Activated naive CD4-positive, alpha-beta T cell treated with anti-CD3 and anti-CD28 coated beads, Interleukin-2, amount 50 U/mL, for 24 hours (primary cell): ENCODE measurements around the gene FATE1.

ENCODE experiments used
- H3K27ac Mint-ChIP-seq: one replicate; pipeline ENCODE4 v1.8.0; 2021; ENCODE audit warnings: mild to moderate bottlenecking, mixed read lengths
- H3K27me3 Mint-ChIP-seq: one replicate; pipeline ENCODE4 v1.8.0; 2021; ENCODE audit warnings: mixed read lengths
- H3K36me3 Mint-ChIP-seq: one replicate; pipeline ENCODE4 v1.8.0; 2021; ENCODE audit warnings: mixed read lengths
- H3K4me1 Mint-ChIP-seq: one replicate; pipeline ENCODE4 v1.8.0; 2021; ENCODE audit warnings: mixed read lengths
- H3K4me3 Mint-ChIP-seq: one replicate; pipeline ENCODE4 v1.8.0; 2021; ENCODE audit warnings: mild to moderate bottlenecking, mixed read lengths
- H3K9me3 Mint-ChIP-seq: one replicate; pipeline ENCODE4 v1.8.0; 2021; ENCODE audit warnings: mixed read lengths

Gene FATE1

DNA sequence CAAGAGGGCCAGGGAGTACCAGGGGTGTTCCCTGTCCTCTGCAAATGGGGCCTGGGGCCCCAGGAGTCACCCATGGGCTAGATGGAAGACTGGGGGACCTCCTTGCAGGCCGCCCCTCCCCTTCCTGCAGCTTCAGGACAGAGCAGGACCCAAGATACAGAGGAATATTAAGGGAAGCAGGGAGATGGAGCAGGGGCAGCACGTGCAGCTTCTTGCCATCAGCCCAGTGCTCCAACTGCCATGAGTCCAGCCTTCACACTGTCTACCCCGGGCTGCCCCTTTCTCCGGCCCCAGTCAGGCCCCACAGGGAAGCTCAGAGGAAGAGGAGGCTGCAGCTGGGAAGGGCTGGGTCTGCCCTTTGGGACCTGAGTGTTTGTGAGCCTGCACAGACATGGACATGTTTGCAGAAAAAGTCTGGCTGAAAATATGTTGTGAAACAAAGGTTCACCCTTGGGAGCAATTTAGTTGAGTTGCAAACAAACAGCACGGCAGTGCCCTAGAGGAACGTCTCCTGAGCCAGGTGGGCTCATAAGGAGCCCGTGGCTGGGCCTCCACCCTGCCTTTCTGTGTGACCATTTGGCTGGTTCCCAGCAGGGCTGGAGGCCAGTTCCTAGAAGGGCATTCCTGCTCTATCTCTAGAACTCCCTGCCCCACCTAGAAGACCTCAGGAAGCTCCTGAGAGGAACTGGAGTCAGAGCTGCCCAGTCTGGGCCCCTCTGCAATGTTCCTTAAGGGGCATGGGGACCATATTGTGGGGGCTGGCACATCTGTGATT is 8.9 kb downstream of the FATE1 start:
- H3K9me3 Mint-ChIP-seq: no peaks in the 10 kb centered on the region
- H3K36me3 Mint-ChIP-seq: no peaks in the 10 kb centered on the region
- H3K4me1 Mint-ChIP-seq: no peaks in the 10 kb centered on the region
- H3K27me3 Mint-ChIP-seq: peaks cover 1% of the 10 kb centered on the region
- H3K27ac Mint-ChIP-seq: no peak overlapping the region
- no peak overlapping the region for H3K4me3 Mint-ChIP-seq

- Mint-ChIP-seq H3K27ac (no peak overlapping the region), H3K4me1 (no peaks in the 10 kb centered on the region), H3K9me3 (no peaks in the 10 kb centered on the region), H3K36me3 (no peaks in the 10 kb centered on the region), H3K4me3 (no peak overlapping the region), H3K27me3 (peaks cover 1% of the 10 kb centered on the region)
These were observed 9.4 kb downstream of the FATE1 start for GRCh38 chrX:151725338-151725614.

DNA sequence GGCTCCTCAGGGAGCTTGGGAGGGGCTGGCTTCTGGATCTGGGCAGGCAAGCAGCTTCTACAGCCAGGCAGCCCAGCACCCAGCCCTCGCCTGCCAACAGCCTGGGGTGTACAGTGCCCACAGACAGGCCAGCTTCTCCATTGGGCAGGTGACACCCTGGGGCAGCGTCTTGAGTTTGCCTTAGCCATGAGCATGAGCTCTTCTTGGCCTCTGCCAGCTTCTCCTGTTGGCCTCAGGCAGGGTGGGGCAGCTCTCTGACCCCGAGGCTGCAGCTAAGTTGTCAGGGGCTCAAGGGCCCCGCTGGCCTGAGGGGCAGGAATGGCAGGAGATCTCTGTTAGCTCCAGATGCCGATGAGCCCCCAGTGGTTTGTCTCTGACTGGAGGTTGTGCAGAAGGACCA is 10.9 kb downstream of the FATE1 start:
- Mint-ChIP-seq H3K27me3 (peaks cover 1% of the 10 kb centered on the region), H3K27ac (no peak overlapping the region), H3K4me1 (no peaks in the 10 kb centered on the region), H3K36me3 (no peaks in the 10 kb centered on the region), H3K9me3 (no peaks in the 10 kb centered on the region), H3K4me3 (no peak overlapping the region)

- no peaks in the 10 kb centered on the region for H3K4me1 Mint-ChIP-seq
- no peak overlapping the region for H3K4me3 Mint-ChIP-seq
- no peaks in the 10 kb centered on the region for H3K36me3 Mint-ChIP-seq
- no peaks in the 10 kb centered on the region for H3K9me3 Mint-ChIP-seq
- H3K27ac Mint-ChIP-seq: no peak overlapping the region
- peaks cover 1% of the 10 kb centered on the region for H3K27me3 Mint-ChIP-seq
These were observed 11.5 kb downstream of the FATE1 start for GRCh38 chrX:151727346-151727745.

GRCh38 chrX:151729056-151729725 is 13.4 kb downstream of the FATE1 start:
- no peaks in the 10 kb centered on the region for H3K4me1 Mint-ChIP-seq
- H3K4me3 Mint-ChIP-seq: no peak overlapping the region
- H3K27me3 Mint-ChIP-seq: peaks cover 1% of the 10 kb centered on the region
- no peaks in the 10 kb centered on the region for H3K9me3 Mint-ChIP-seq
- H3K36me3 Mint-ChIP-seq: no peaks in the 10 kb centered on the region
- H3K27ac Mint-ChIP-seq: no peak overlapping the region

DNA sequence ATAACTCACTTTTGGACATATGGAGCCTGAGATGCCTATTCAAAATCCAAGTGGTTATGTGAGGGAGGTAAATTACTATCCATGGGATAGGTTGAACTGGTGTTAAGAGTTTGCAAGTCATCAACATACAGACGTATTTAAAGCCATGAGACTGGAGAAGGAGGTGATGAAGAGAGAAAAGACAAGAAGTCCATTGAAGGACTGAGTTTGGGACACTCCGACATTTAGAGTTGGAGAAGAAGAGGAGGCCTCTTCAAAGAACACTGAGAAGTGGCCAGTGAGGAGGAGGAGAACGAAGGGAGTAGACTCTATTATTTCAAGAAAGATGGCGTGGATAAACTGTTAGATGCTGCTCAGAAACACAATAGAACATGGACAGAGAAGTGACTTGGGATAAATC is 18.6 kb downstream of the FATE1 start, which contains the start of gene CNGA2:
CNGA2 (plus strand) TSS at position 301 of the 400 bp plus-strand sequence. CDS start 3,738 bp downstream, outside the sequence.
- H3K9me3 Mint-ChIP-seq: no peaks in the 10 kb centered on the region
- H3K4me3 Mint-ChIP-seq: no peak within 1 kb of the TSS
- no peaks in the 10 kb centered on the region for H3K36me3 Mint-ChIP-seq
- no peak within 1 kb of the TSS for H3K27ac Mint-ChIP-seq
- H3K27me3 Mint-ChIP-seq: peaks cover 5% of the 10 kb centered on the region
- no peaks in the 10 kb centered on the region for H3K4me1 Mint-ChIP-seq

- Mint-ChIP-seq H3K4me3 (no peak overlapping the region), H3K27me3 (peaks cover 5% of the 10 kb centered on the region), H3K4me1 (no peaks in the 10 kb centered on the region), H3K36me3 (no peaks in the 10 kb centered on the region), H3K27ac (no peak overlapping the region), H3K9me3 (no peaks in the 10 kb centered on the region)
These were observed 19.4 kb downstream of the FATE1 start for GRCh38 chrX:151735219-151735618.

- no peak overlapping the region for H3K27ac Mint-ChIP-seq
- no peaks in the 10 kb centered on the region for H3K9me3 Mint-ChIP-seq
- H3K4me3 Mint-ChIP-seq: no peak overlapping the region
- no peaks in the 10 kb centered on the region for H3K36me3 Mint-ChIP-seq
- H3K4me1 Mint-ChIP-seq: no peaks in the 10 kb centered on the region
- H3K27me3 Mint-ChIP-seq: peaks cover 5% of the 10 kb centered on the region
These were observed 20.9 kb downstream of the FATE1 start for GRCh38 chrX:151736685-151737084.

DNA sequence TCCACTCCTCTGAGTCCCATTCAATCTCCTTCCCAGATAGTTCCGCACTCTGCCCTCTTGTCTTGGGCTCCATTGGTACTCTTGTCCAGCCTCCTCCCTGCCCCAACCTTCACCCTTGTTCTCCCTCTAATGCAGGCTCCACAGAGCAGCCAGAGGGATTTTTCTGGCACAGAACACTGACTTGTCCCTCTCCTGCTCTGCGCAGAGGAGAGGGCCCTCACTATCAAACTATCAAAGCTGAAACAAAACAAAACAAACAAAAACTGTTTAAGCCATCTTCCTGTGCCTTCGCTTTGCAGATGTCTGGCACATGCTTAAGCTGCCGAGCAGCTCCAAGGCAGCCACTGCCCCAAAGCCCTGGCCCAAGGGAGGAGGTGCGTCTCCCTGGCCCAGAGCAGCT is 21.7 kb downstream of the FATE1 start:
- Mint-ChIP-seq H3K4me3 (no peak overlapping the region), H3K4me1 (no peaks in the 10 kb centered on the region), H3K9me3 (no peaks in the 10 kb centered on the region), H3K36me3 (no peaks in the 10 kb centered on the region), H3K27me3 (peaks cover 5% of the 10 kb centered on the region), H3K27ac (no peak overlapping the region)

GRCh38 chrX:151738751-151739150 is 22.9 kb downstream of the FATE1 start:
- no peak overlapping the region for H3K27ac Mint-ChIP-seq
- no peak overlapping the region for H3K4me3 Mint-ChIP-seq
- H3K9me3 Mint-ChIP-seq: no peaks in the 10 kb centered on the region
- H3K4me1 Mint-ChIP-seq: no peaks in the 10 kb centered on the region
- no peaks in the 10 kb centered on the region for H3K36me3 Mint-ChIP-seq
- H3K27me3 Mint-ChIP-seq: peaks cover 5% of the 10 kb centered on the region

DNA sequence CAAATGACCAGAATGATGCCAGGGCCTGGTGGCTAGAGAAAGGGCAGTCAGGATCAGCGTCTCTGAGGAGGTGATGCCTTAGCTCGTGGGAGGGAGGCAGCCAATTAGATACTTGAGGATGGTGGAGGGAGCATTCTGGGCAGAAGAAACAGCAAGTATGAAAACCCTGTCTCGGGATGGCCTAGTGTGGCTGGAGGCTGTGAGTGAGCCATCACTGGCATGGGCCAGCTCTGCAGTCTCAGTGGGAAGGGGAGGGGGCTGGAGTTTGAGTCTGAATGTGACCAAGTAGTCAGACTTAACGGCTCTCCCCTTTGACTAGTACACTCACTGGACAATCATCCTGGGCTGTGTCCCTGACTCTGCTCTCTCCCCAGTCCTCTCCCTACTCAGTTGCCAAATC is 25.8 kb downstream of the FATE1 start:
- Mint-ChIP-seq H3K27me3 (peaks cover 4% of the 10 kb centered on the region), H3K4me1 (no peaks in the 10 kb centered on the region), H3K4me3 (no peak overlapping the region), H3K27ac (no peak overlapping the region), H3K36me3 (no peaks in the 10 kb centered on the region), H3K9me3 (no peaks in the 10 kb centered on the region)

DNA sequence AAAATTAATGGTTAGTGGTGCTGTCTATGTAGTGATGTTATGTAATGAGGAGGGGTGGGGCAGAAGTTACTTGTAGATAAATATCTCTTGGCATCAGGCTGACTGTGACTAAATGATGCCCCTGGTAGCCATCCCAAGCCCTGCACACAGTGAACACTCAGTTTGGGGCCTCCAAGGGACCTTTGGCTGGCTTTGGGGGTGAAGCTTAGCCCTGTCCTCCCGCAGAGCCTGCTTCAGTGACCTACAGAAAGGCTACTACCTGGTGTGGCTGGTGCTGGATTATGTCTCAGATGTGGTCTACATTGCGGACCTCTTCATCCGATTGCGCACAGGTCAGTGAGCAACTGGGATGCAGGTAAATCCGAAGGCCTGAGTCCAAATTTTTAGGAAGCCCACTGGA is 26.5 kb downstream of the FATE1 start:
- no peak overlapping the region for H3K4me3 Mint-ChIP-seq
- H3K27ac Mint-ChIP-seq: no peak overlapping the region
- H3K36me3 Mint-ChIP-seq: no peaks in the 10 kb centered on the region
- peaks cover 2% of the 10 kb centered on the region for H3K27me3 Mint-ChIP-seq
- H3K4me1 Mint-ChIP-seq: no peaks in the 10 kb centered on the region
- H3K9me3 Mint-ChIP-seq: no peaks in the 10 kb centered on the region

DNA sequence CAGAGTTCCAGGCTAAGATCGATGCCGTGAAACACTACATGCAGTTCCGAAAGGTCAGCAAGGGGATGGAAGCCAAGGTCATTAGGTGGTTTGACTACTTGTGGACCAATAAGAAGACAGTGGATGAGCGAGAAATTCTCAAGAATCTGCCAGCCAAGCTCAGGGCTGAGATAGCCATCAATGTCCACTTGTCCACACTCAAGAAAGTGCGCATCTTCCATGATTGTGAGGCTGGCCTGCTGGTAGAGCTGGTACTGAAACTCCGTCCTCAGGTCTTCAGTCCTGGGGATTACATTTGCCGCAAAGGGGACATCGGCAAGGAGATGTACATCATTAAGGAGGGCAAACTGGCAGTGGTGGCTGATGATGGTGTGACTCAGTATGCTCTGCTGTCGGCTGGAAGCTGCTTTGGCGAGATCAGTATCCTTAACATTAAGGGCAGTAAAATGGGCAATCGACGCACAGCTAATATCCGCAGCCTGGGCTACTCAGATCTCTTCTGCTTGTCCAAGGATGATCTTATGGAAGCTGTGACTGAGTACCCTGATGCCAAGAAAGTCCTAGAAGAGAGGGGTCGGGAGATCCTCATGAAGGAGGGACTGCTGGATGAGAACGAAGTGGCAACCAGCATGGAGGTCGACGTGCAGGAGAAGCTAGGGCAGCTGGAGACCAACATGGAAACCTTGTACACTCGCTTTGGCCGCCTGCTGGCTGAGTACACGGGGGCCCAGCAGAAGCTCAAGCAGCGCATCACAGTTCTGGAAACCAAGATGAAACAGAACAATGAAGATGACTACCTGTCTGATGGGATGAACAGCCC is 28.0 kb downstream of the FATE1 start:
- Mint-ChIP-seq H3K4me3 (no peak overlapping the region), H3K27ac (no peak overlapping the region), H3K36me3 (no peaks in the 10 kb centered on the region), H3K9me3 (no peaks in the 10 kb centered on the region), H3K27me3 (no peaks in the 10 kb centered on the region), H3K4me1 (no peaks in the 10 kb centered on the region)

- H3K4me1 Mint-ChIP-seq: no peaks in the 10 kb centered on the region
- H3K36me3 Mint-ChIP-seq: no peaks in the 10 kb centered on the region
- no peak overlapping the region for H3K4me3 Mint-ChIP-seq
- peaks cover 1% of the 10 kb centered on the region for H3K27me3 Mint-ChIP-seq
- H3K27ac Mint-ChIP-seq: no peak overlapping the region
- no peaks in the 10 kb centered on the region for H3K9me3 Mint-ChIP-seq
These were observed 29.8 kb downstream of the FATE1 start for GRCh38 chrX:151745651-151746050.

DNA sequence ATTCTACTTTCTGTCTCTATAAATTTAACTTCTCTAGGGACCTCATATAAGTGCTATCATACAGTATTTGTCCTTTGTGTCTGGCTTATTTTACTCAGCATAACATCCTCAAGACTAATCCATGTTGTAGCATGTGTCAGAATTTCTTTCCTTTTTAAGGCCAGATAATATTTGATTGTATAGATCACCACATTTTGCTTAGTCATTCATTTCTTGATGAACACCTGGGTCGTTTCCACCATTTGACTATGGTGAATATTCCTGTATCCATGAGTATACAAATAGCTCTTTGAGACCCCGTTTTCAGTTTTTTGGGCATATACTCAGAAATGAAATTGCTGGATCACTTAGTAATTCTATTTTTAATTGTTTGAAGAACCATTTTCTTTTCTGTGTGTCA is 30.7 kb downstream of the FATE1 start:
- Mint-ChIP-seq H3K4me3 (no peak overlapping the region), H3K9me3 (no peaks in the 10 kb centered on the region), H3K4me1 (no peaks in the 10 kb centered on the region), H3K36me3 (no peaks in the 10 kb centered on the region), H3K27me3 (peaks cover 4% of the 10 kb centered on the region), H3K27ac (no peak overlapping the region)

DNA sequence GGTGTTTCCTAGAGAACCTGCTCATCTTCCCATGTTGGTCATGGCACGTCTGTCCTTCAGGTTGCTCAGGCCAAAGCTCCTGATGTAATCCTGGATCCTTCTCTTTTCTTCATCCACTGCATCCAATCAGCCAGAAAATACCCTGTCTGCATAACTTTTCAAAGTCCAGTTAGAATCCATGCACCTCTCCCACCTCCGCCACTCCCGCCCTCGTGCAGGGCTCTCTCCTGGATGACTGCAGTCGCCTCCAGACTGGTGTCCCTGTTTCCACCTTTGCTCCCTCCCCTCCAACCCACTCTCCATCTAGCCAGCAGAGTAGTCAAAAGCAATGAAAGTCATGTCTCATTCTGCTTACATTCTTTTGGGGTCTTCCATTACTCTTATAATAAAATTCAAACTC is 34.7 kb downstream of the FATE1 start:
- no peak overlapping the region for H3K27ac Mint-ChIP-seq
- H3K27me3 Mint-ChIP-seq: peaks cover 4% of the 10 kb centered on the region
- H3K9me3 Mint-ChIP-seq: no peaks in the 10 kb centered on the region
- no peaks in the 10 kb centered on the region for H3K36me3 Mint-ChIP-seq
- no peaks in the 10 kb centered on the region for H3K4me1 Mint-ChIP-seq
- no peak overlapping the region for H3K4me3 Mint-ChIP-seq
